Mononuclear cell (primary cell): ENCODE measurements around the gene APOBEC3A. TPM values are rescaled to one million over a fixed set of nuclear protein-coding genes. Genes with fewer than 3 reads are reported as not detected.
"Not testable (repeated sequence)": the region's sequence is repeated elsewhere in the genome, so short reads cannot be mapped to it uniquely, and the experiment has no call there.

Experiments
- H3K27me3 ChIP-seq: 2 replicates; pipeline ENCODE4 v1.6.0; 2011; ENCODE audit warnings: low read length, control low read depth; ENCODE audit not compliant: insufficient read depth
- H3K4me1 ChIP-seq: 2 replicates; pipeline ENCODE4 v1.5.1; 2011; ENCODE audit warnings: mild to moderate bottlenecking, low read length, control low read depth; ENCODE audit not compliant: insufficient read depth
- H3K4me3 ChIP-seq: 2 replicates; pipeline ENCODE4 v1.5.1; 2011; ENCODE audit warnings: mild to moderate bottlenecking, low read length, moderate library complexity
- H3K9me3 ChIP-seq: 2 replicates; pipeline ENCODE4 v1.5.1; 2011; ENCODE audit warnings: low read depth, mild to moderate bottlenecking, control low read depth, low read length
- total RNA-seq: library from RNA; depleted of rRNA; stranded (reverse); fragments of >200 nt; gene quantifications from one replicate; pipeline ENCODE4 v1.2.3, GENCODE V29; 2012

Gene APOBEC3A
- total RNA-seq, 1 donor: 42.5 TPM

GRCh38 chr22:38937036-38937435 lies 20.4 kb upstream of the APOBEC3A start:
- Histone ChIP-seq H3K27me3 (no peaks in the 10 kb centered on the region), H3K9me3 (no peaks in the 10 kb centered on the region), H3K4me3 (no peak overlapping the region), H3K4me1 (peaks cover 16% of the 10 kb centered on the region)

- peaks cover 21% of the 10 kb centered on the region for H3K4me1 ChIP-seq
- no peaks in the 10 kb centered on the region for H3K27me3 ChIP-seq
- no peak overlapping the region for H3K4me3 ChIP-seq
- no peaks in the 10 kb centered on the region for H3K9me3 ChIP-seq
These were observed 19.9 kb upstream of the APOBEC3A start for GRCh38 chr22:38937541-38937940.

- Histone ChIP-seq H3K27me3 (no peaks in the 10 kb centered on the region), H3K4me3 (no peak overlapping the region), H3K4me1 (peaks cover 28% of the 10 kb centered on the region), H3K9me3 (no peaks in the 10 kb centered on the region)
These were observed 19.2 kb upstream of the APOBEC3A start for GRCh38 chr22:38938221-38938620.

- H3K9me3 ChIP-seq: no peaks in the 10 kb centered on the region
These were observed 18.5 kb upstream of the APOBEC3A start for GRCh38 chr22:38938925-38939324.

GRCh38 chr22:38940811-38941384 lies 16.5 kb upstream of the APOBEC3A start:
- Histone ChIP-seq H3K9me3 (no peaks in the 10 kb centered on the region), H3K4me3 (no peak overlapping the region), H3K27me3 (no peaks in the 10 kb centered on the region), H3K4me1 (peaks cover 54% of the 10 kb centered on the region)

More at GRCh38 chr22:38938925-38939324, 18.5 kb upstream of the APOBEC3A start:
- no peaks in the 10 kb centered on the region for H3K27me3 ChIP-seq
- peaks cover 35% of the 10 kb centered on the region for H3K4me1 ChIP-seq
- no peak overlapping the region for H3K4me3 ChIP-seq

- no peaks in the 10 kb centered on the region for H3K9me3 ChIP-seq
- peak overlapping the region; percentile 13 for H3K4me3 ChIP-seq
- peaks cover 58% of the 10 kb centered on the region for H3K4me1 ChIP-seq
- H3K27me3 ChIP-seq: no peaks in the 10 kb centered on the region
These were observed 15.9 kb upstream of the APOBEC3A start for GRCh38 chr22:38941488-38941987.

- peaks cover 69% of the 10 kb centered on the region for H3K4me1 ChIP-seq
- no peaks in the 10 kb centered on the region for H3K27me3 ChIP-seq
- H3K9me3 ChIP-seq: no peaks in the 10 kb centered on the region
- no peak overlapping the region for H3K4me3 ChIP-seq
These were observed 14.7 kb upstream of the APOBEC3A start for GRCh38 chr22:38942702-38943101.

- Histone ChIP-seq H3K4me3 (no peak overlapping the region), H3K9me3 (no peaks in the 10 kb centered on the region), H3K27me3 (no peaks in the 10 kb centered on the region), H3K4me1 (peaks cover 74% of the 10 kb centered on the region)
These were observed 14.2 kb upstream of the APOBEC3A start for GRCh38 chr22:38943201-38943600.

- Histone ChIP-seq H3K4me3 (no peak overlapping the region), H3K9me3 (no peaks in the 10 kb centered on the region), H3K4me1 (peaks cover 75% of the 10 kb centered on the region), H3K27me3 (no peaks in the 10 kb centered on the region)
These were observed 13.5 kb upstream of the APOBEC3A start for GRCh38 chr22:38943882-38944281.

- Histone ChIP-seq H3K9me3 (no peaks in the 10 kb centered on the region), H3K27me3 (no peaks in the 10 kb centered on the region), H3K4me1 (peaks cover 75% of the 10 kb centered on the region), H3K4me3 (no peak overlapping the region)
These were observed 12.8 kb upstream of the APOBEC3A start for GRCh38 chr22:38944653-38945052.

- not testable (repeated sequence) for H3K4me3 ChIP-seq, H3K27me3 ChIP-seq, H3K9me3 ChIP-seq
- peaks cover 77% of the 10 kb centered on the region for H3K4me1 ChIP-seq
These were observed 11.6 kb upstream of the APOBEC3A start for GRCh38 chr22:38945706-38946338.

GRCh38 chr22:38946771-38947170 lies 10.6 kb upstream of the APOBEC3A start:
- no peaks in the 10 kb centered on the region for H3K9me3 ChIP-seq
- peaks cover 77% of the 10 kb centered on the region for H3K4me1 ChIP-seq
- no peaks in the 10 kb centered on the region for H3K27me3 ChIP-seq
- H3K4me3 ChIP-seq: no peak overlapping the region

GRCh38 chr22:38947321-38948140 lies 9.9 kb upstream of the APOBEC3A start:
- Histone ChIP-seq H3K4me1 (peaks cover 77% of the 10 kb centered on the region), H3K4me3 (no peak overlapping the region)

GRCh38 chr22:38948181-38948940 lies 9.0 kb upstream of the APOBEC3A start:
- H3K27me3 ChIP-seq: no peaks in the 10 kb centered on the region
- no peaks in the 10 kb centered on the region for H3K9me3 ChIP-seq

More at GRCh38 chr22:38947321-38948140, 9.9 kb upstream of the APOBEC3A start:
- no peaks in the 10 kb centered on the region for H3K9me3 ChIP-seq
- H3K27me3 ChIP-seq: no peaks in the 10 kb centered on the region

More at GRCh38 chr22:38948181-38948940, 9.0 kb upstream of the APOBEC3A start:
- peaks cover 77% of the 10 kb centered on the region for H3K4me1 ChIP-seq
- H3K4me3 ChIP-seq: no peak overlapping the region
